GM13976 (cell line): ENCODE measurements around the gene LIMK2.

Experiments
- DNase-seq: peaks from one replicate; pipeline ENCODE4 v3.0.0; 2012; ENCODE audit warnings: low spot score
- CTCF ChIP-seq: IDR thresholded peaks from 2 replicates; pipeline ENCODE4 v1.5.1; 2012; ENCODE audit warnings: borderline replicate concordance, mild to moderate bottlenecking; ENCODE audit not compliant: insufficient read depth; ENCODE audit errors: extremely low read depth, missing control alignments, control extremely low read depth
- in situ Hi-C: fragments of 300-500 bp; cut with MboI; formaldehyde crosslinking; loops from one replicate; pipeline ENCODE4 v1.12.0; 2022; ENCODE audit warnings: low sequenced_read_pairs, mixed read lengths, inconsistent platforms; ENCODE audit not compliant: unreplicated experiment

Gene LIMK2

GRCh38 chr22:31272522-31273446 lies 60.7 kb downstream of the LIMK2 start:
- peak; percentile 57 for TF ChIP-seq CTCF
- DNase-seq, result peak; percentile 73
- in situ Hi-C loops, result no loop called here

GRCh38 chr22:31274017-31274416 lies 61.9 kb downstream of the LIMK2 start:
- TF ChIP-seq CTCF, result no peak

GRCh38 chr22:31275018-31275417 lies 62.9 kb downstream of the LIMK2 start:
- TF ChIP-seq CTCF, result no peak
- in situ Hi-C loops, result no loop called here
- DNase-seq, result no peak

More at GRCh38 chr22:31274017-31274416, 61.9 kb downstream of the LIMK2 start:
- in situ Hi-C loops, result no loop called here
- DNase-seq, result no peak

- in situ Hi-C loops, result no loop called here
- no peak for TF ChIP-seq CTCF
- DNase-seq, result no peak
These were observed 63.5 kb downstream of the LIMK2 start for GRCh38 chr22:31275576-31275975.

- DNase-seq, result no peak
- TF ChIP-seq CTCF, result no peak
- in situ Hi-C loops, result no loop called here
These were observed 64.5 kb downstream of the LIMK2 start for GRCh38 chr22:31276426-31277167.

- no peak for TF ChIP-seq CTCF
- in situ Hi-C loops, result no loop called here
- DNase-seq, result no peak
These were observed 65.6 kb downstream of the LIMK2 start for GRCh38 chr22:31277741-31278140.
